HG03378 (cell line): ENCODE data around the gene PAPSS1.

ENCODE experiments used
- ATAC-seq: cut with Tn5 transposase; IDR thresholded peaks from one replicate; pipeline ENCODE4 v1.9.1; 2021; ENCODE audit warnings: mild to moderate bottlenecking, moderate library complexity; ENCODE audit not compliant: unreplicated experiment

The PAPSS1 gene

GRCh38 chr4:107631560-107631959 lies 88.5 kb downstream of the PAPSS1 start:
- no peak for ATAC-seq

- ATAC-seq = no peak
Observed at GRCh38 chr4:107630185-107630705, 89.8 kb downstream of the PAPSS1 start.

GRCh38 chr4:107629318-107629717 lies 90.7 kb downstream of the PAPSS1 start:
- no peak for ATAC-seq

GRCh38 chr4:107625391-107625902 lies 94.6 kb downstream of the PAPSS1 start:
- ATAC-seq = no peak

- ATAC-seq = no peak
Observed at GRCh38 chr4:107624024-107624423, 96.0 kb downstream of the PAPSS1 start.

GRCh38 chr4:107622006-107622405 lies 98.0 kb downstream of the PAPSS1 start:
- no peak for ATAC-seq

- ATAC-seq = no peak
Observed at GRCh38 chr4:107619731-107620130, 100.3 kb downstream of the PAPSS1 start.

- no peak for ATAC-seq
Observed at GRCh38 chr4:107619066-107619465, 101.0 kb downstream of the PAPSS1 start.

- no peak for ATAC-seq
Observed at GRCh38 chr4:107618656-107619055, 101.4 kb downstream of the PAPSS1 start.

GRCh38 chr4:107616838-107617389 lies 103.1 kb downstream of the PAPSS1 start:
- ATAC-seq = no peak

- no peak for ATAC-seq
Observed at GRCh38 chr4:107615809-107616208, 104.2 kb downstream of the PAPSS1 start.

GRCh38 chr4:107603430-107603829 lies 116.6 kb downstream of the PAPSS1 start:
- ATAC-seq = no peak

GRCh38 chr4:107600983-107601382 lies 119.1 kb downstream of the PAPSS1 start:
- ATAC-seq = no peak

GRCh38 chr4:107600436-107600835 lies 119.6 kb downstream of the PAPSS1 start:
- ATAC-seq = no peak

- ATAC-seq = no peak
Observed at GRCh38 chr4:107599841-107600240, 120.2 kb downstream of the PAPSS1 start.

GRCh38 chr4:107593230-107593629 lies 126.8 kb downstream of the PAPSS1 start:
- no peak for ATAC-seq

- ATAC-seq = peak; percentile 86
Observed at GRCh38 chr4:107592519-107592918, 127.5 kb downstream of the PAPSS1 start.

GRCh38 chr4:107589269-107589668 lies 130.8 kb downstream of the PAPSS1 start:
- no peak for ATAC-seq

GRCh38 chr4:107586371-107586770 lies 133.7 kb downstream of the PAPSS1 start:
- ATAC-seq = no peak

- no peak for ATAC-seq
Observed at GRCh38 chr4:107579099-107579498, 140.9 kb downstream of the PAPSS1 start.

GRCh38 chr4:107578321-107578720 lies 141.7 kb downstream of the PAPSS1 start:
- ATAC-seq = no peak

GRCh38 chr4:107577743-107578142 lies 142.3 kb downstream of the PAPSS1 start:
- ATAC-seq = no peak

- ATAC-seq = no peak
Observed at GRCh38 chr4:107575243-107575642, 144.8 kb downstream of the PAPSS1 start.
